K562 (cell line): ENCODE measurements around the gene TUBB6. TPM values are rescaled to one million over a fixed set of nuclear protein-coding genes. Genes with fewer than 3 reads are reported as not detected.
A peak's percentile ranks its signal among the peaks of the same experiment; 100 is the strongest.

Experiments used
- ARID1B ChIP-seq: fragments of 450-650 bp; IDR thresholded peaks from 2 replicates; pipeline ENCODE4 v1.6.1; 2016; ENCODE audit warnings: antibody characterized with exemption, mild to moderate bottlenecking, inconsistent platforms
- ATF7 ChIP-seq: fragments of 450-650 bp; IDR thresholded peaks from 2 replicates; pipeline ENCODE4 v1.7.1; 2014; ENCODE audit warnings: mild to moderate bottlenecking, moderate library complexity
- BRD4 ChIP-seq: fragments of 200-600 bp; sonication (generic); IDR thresholded peaks from 2 replicates; pipeline ENCODE4 v1.6.1; 2017; ENCODE audit warnings: inconsistent platforms
- CBFA2T2 ChIP-seq: fragments of 450-650 bp; conservative IDR thresholded peaks from 2 replicates; pipeline ENCODE4 v1.6.1; 2017; ENCODE audit warnings: mild to moderate bottlenecking
- ETS1 ChIP-seq: conservative IDR thresholded peaks from 2 replicates; pipeline ENCODE4 v1.6.1; 2011; ENCODE audit warnings: low read depth, mild to moderate bottlenecking, low read length; ENCODE audit not compliant: control insufficient read depth
- FOXM1 ChIP-seq, 2 experiments: fragments of 450-650 bp in 1 of 2; sonication (generic) in 1 of 2; formaldehyde crosslinking in 1 of 2; IDR thresholded peaks; 2 replicates each; pipeline versions ENCODE4 v1.6.1 to v1.9.0; 2017 to 2022; ENCODE audit warnings: low read depth in 2 of 2, mild to moderate bottlenecking in 2 of 2, missing genetic modification reagents in 1 of 2, moderate library complexity in 1 of 2
- JUNB ChIP-seq: fragments of 450-650 bp; formaldehyde crosslinking; conservative IDR thresholded peaks from 2 replicates; pipeline ENCODE4 v1.4.0; 2020; ENCODE audit warnings: mild to moderate bottlenecking
- KDM5B ChIP-seq: fragments of 200-600 bp; sonication (generic); IDR thresholded peaks from 2 replicates; pipeline ENCODE4 v1.6.1; 2012; ENCODE audit warnings: low read depth, mild to moderate bottlenecking, moderate library complexity, low read length, control low read depth, inconsistent platforms; ENCODE audit not compliant: insufficient replicate concordance
- L3MBTL2 ChIP-seq: fragments of 450-650 bp; IDR thresholded peaks from 2 replicates; pipeline ENCODE4 v1.6.1; 2016; ENCODE audit warnings: mild to moderate bottlenecking, moderate library complexity
- PHB ChIP-seq: fragments of 250-450 bp; sonication (Bioruptor Pico); IDR thresholded peaks from 2 replicates; pipeline ENCODE4 v1.5.0; 2021
- POLR2G ChIP-seq: fragments of 200-400 bp; formaldehyde crosslinking; IDR thresholded peaks from 2 replicates; pipeline ENCODE4 v1.6.1; 2017; ENCODE audit warnings: low read depth, mild to moderate bottlenecking, antibody characterized with exemption, low read length, moderate library complexity
- PRPF4 ChIP-seq: fragments of 200-400 bp; formaldehyde crosslinking; IDR thresholded peaks from one replicate; pipeline ENCODE4 v1.6.1; 2017; ENCODE audit warnings: low read length, low read depth, mild to moderate bottlenecking; ENCODE audit not compliant: insufficient read depth, poor library complexity, severe bottlenecking
- RBBP5 ChIP-seq: fragments of 200-600 bp; sonication (generic); IDR thresholded peaks from 2 replicates; pipeline ENCODE4 v1.6.1; 2012; ENCODE audit warnings: borderline replicate concordance, mild to moderate bottlenecking, low read length, control low read depth, inconsistent platforms; ENCODE audit not compliant: insufficient read depth, poor library complexity, severe bottlenecking
- RNF219 ChIP-seq: fragments of 250-450 bp; sonication (Bioruptor Pico); IDR thresholded peaks from 2 replicates; pipeline ENCODE4 v1.5.0; 2022; ENCODE audit warnings: mild to moderate bottlenecking
- SAP30 ChIP-seq: fragments of 200-600 bp; sonication (generic); IDR thresholded peaks from 2 replicates; pipeline ENCODE4 v1.6.1; 2012; ENCODE audit warnings: borderline replicate concordance, low read depth, mild to moderate bottlenecking, moderate library complexity, low read length, control low read depth, inconsistent platforms; ENCODE audit not compliant: insufficient read depth, poor library complexity, severe bottlenecking
- SPI1 ChIP-seq: IDR thresholded peaks from 2 replicates; pipeline ENCODE4 v1.6.1; 2011; ENCODE audit warnings: low read depth, low read length, control low read depth, borderline replicate concordance
- polyA plus RNA-seq, 8 experiments: library from polyadenylated mRNA; depleted of rRNA in 4 of 8; stranded (reverse) in 5 of 8; unstranded in 3 of 8; fragments of >200 nt; fragmentation: Nextera tagmentation in 2 of 8; fragmentation: Illumina TruSeq in 1 of 8; extraction: Ambion mirVana in 2 of 8; extraction: Trizol in 1 of 8; gene quantifications; 2 replicates each; pipeline versions ENCODE4 v1.2.1 to v1.2.3, GENCODE V29; 2011 to 2014; ENCODE audit warnings: inconsistent platforms in 1 of 8, missing spikeins in 1 of 8
- total RNA-seq, 7 experiments: library from RNA; depleted of rRNA in 6 of 7; stranded (reverse); fragments of >200 nt in 6 of 7; fragmentation: Illumina TruSeq in 2 of 7; extraction: Trizol in 2 of 7; gene quantifications; 2 replicates each; pipeline versions ENCODE4 v1.2.1 to v1.2.3, GENCODE V29; 2011 to 2021; ENCODE audit warnings: low replicate concordance in 1 of 7
- TF ChIP-seq, protein P1 (sequence below): fragments of 450-650 bp; IDR thresholded peaks from 2 replicates; pipeline ENCODE4 v1.6.1; 2017; ENCODE audit warnings: antibody characterized with exemption, mild to moderate bottlenecking
- TF ChIP-seq, protein P2 (sequence below): fragments of 250-450 bp; sonication (Bioruptor Pico); IDR thresholded peaks from 2 replicates; pipeline ENCODE4 v1.8.0; 2022; ENCODE audit warnings: moderate library complexity, mild to moderate bottlenecking, inconsistent platforms

TUBB6 gene
- total and polyA plus RNA-seq, 9 of the 15 experiments (the other 6 are each of a cell fraction or from before 2014, with no cell fraction given), result 43.9 to 404 (median 81.1) TPM

GRCh38 chr18:12308386-12309100 lies 502 bp downstream of the TUBB6 start (continued):
- TF ChIP-seq PRPF4 (peak; percentile 58), KDM5B (peak; percentile 11), POLR2G (peak; percentile 78), RBBP5 (peak; percentile 50), SPI1 (peak; percentile 35; the same call in 1 of the 2 replicates), ARID1B (peak; percentile 56), ETS1 (peak; percentile 33; the same call in 1 of the 2 replicates), L3MBTL2 (peak; percentile 93), PHB (CRISPR knock-in tag) (no peak), BRD4 (peak; percentile 66; the same call in 1 of the 2 replicates), CBFA2T2 (0 out of 2 replicates have a peak, but pooled peaks have one; percentile 9), RNF219 (CRISPR knock-in tag) (no peak), ATF7 (peak; percentile 75), JUNB (CRISPR knock-in tag) (peak; percentile 69; the same call in 1 of the 2 replicates), SAP30 (peak; percentile 39), FOXM1 (IDR thresholded peaks at IDR 0.05; ENCODE audit: low read depth) (peak; percentile 41; the same call in 1 of the 2 replicates), FOXM1 (CRISPR knock-in tag; IDR thresholded peaks at IDR 0.05; ENCODE audit: low read depth) (no peak)
- TF ChIP-seq, protein P1, sequence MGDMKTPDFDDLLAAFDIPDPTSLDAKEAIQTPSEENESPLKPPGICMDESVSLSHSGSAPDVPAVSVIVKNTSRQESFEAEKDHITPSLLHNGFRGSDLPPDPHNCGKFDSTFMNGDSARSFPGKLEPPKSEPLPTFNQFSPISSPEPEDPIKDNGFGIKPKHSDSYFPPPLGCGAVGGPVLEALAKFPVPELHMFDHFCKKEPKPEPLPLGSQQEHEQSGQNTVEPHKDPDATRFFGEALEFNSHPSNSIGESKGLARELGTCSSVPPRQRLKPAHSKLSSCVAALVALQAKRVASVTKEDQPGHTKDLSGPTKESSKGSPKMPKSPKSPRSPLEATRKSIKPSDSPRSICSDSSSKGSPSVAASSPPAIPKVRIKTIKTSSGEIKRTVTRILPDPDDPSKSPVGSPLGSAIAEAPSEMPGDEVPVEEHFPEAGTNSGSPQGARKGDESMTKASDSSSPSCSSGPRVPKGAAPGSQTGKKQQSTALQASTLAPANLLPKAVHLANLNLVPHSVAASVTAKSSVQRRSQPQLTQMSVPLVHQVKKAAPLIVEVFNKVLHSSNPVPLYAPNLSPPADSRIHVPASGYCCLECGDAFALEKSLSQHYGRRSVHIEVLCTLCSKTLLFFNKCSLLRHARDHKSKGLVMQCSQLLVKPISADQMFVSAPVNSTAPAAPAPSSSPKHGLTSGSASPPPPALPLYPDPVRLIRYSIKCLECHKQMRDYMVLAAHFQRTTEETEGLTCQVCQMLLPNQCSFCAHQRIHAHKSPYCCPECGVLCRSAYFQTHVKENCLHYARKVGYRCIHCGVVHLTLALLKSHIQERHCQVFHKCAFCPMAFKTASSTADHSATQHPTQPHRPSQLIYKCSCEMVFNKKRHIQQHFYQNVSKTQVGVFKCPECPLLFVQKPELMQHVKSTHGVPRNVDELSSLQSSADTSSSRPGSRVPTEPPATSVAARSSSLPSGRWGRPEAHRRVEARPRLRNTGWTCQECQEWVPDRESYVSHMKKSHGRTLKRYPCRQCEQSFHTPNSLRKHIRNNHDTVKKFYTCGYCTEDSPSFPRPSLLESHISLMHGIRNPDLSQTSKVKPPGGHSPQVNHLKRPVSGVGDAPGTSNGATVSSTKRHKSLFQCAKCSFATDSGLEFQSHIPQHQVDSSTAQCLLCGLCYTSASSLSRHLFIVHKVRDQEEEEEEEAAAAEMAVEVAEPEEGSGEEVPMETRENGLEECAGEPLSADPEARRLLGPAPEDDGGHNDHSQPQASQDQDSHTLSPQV, result peak; percentile 62
- TF ChIP-seq, protein P2, sequence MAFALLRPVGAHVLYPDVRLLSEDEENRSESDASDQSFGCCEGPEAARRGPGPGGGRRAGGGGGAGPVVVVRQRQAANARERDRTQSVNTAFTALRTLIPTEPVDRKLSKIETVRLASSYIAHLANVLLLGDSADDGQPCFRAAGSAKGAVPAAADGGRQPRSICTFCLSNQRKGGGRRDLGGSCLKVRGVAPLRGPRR (CRISPR knock-in tag), result no peak
